Left lung (tissue), 10 donors: ENCODE results near the gene KDM4B. TPM values are rescaled to one million over a fixed set of nuclear protein-coding genes. Genes with fewer than 3 reads are reported as not detected.
"Not testable (repeated sequence)": the region's sequence is repeated elsewhere in the genome, so short reads cannot be mapped to it uniquely, and the experiment has no call there.

Experiments
- ATAC-seq: fragments of 200-7000 bp; cut with Tn5 transposase; one replicate; pipeline ENCODE4 v1.9.1; 2020; ENCODE audit warnings: moderate library complexity
- DNase-seq, 4 donors: peaks; one replicate each; pipeline ENCODE4 v3.0.0-alpha.2; 2013 to 2020
- H3K27ac ChIP-seq, 2 donors: fragments of 200-600 bp; sonication (generic) in 1 of 2; one replicate each; pipeline versions ENCODE4 v1.5.0 to v1.8.0; 2020 to 2021
- H3K27me3 ChIP-seq, 2 donors: fragments of 200-600 bp; sonication (generic) in 1 of 2; one replicate each; pipeline versions ENCODE4 v1.5.0 to v1.8.0; 2020 to 2021
- H3K36me3 ChIP-seq, 2 donors: fragments of 200-600 bp; sonication (generic) in 1 of 2; one replicate each; pipeline versions ENCODE4 v1.5.0 to v1.8.0; 2020 to 2021
- H3K4me1 ChIP-seq, 2 donors: fragments of 200-600 bp; one replicate each; pipeline ENCODE4 v1.8.0; 2021
- H3K4me3 ChIP-seq, 2 donors: fragments of 200-600 bp; sonication (generic) in 1 of 2; one replicate each; pipeline versions ENCODE4 v1.5.0 to v1.8.0; 2020 to 2021; ENCODE audit warnings: mild to moderate bottlenecking in 1 of 2
- H3K9me3 ChIP-seq, 2 donors: fragments of 200-600 bp; sonication (generic) in 1 of 2; one replicate each; pipeline versions ENCODE4 v1.5.0 to v1.8.0; 2020 to 2021
- CTCF ChIP-seq, 2 donors: fragments of 200-600 bp; sonication (generic) in 1 of 2; IDR thresholded peaks; one replicate each; pipeline versions ENCODE4 v1.5.0 to v1.8.0; 2021; ENCODE audit warnings: antibody characterized with exemption in 2 of 2
- intact Hi-C, 2 donors: fragments of 100-400 bp; cut with DNase I; formaldehyde crosslinking; loops; one replicate each; pipeline versions ENCODE4 v1.11.2 to v1.14.2; 2022
- polyA plus RNA-seq, 6 donors: library from polyadenylated mRNA; unstranded; fragments of 120-200 nt; gene quantifications; one replicate each; pipeline ENCODE4 v1.2.1, GENCODE V29; 2013; ENCODE audit not compliant: insufficient read length in 6 of 6
- total RNA-seq, 2 donors: library from RNA; stranded (reverse); fragmentation: NEBNext Ultra II Directional; extraction: Animal tissue kit (Norgen Biotek cat#: 25700); gene quantifications; one replicate each; pipeline ENCODE4 v1.2.1, GENCODE V29; 2021
- donor health status: DM: no; HTN: yes; CAD: no.
- donor health status: DM: no; HTN: no; CAD: no.

The KDM4B gene
- total and polyA plus RNA-seq, 8 donors, result 24.6 to 42.1 (median 31.1) TPM

DNA sequence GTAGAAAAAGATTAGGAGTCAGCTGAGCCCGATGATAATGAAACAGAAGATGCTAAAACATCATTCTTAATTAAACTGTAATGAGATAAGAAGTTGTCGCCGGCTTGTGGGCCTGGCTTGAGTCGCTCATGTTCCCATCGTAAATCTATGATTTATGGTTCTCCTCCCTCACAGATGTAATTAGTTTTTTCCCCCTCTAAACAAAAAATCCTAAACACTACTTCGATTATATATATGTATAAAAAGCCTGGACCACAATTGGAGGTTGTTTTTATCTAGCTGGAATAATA, 220.3 kb downstream of the KDM4B start:
- Histone ChIP-seq H3K27ac (no peak overlapping the region), H3K4me1 (no peaks in the 10 kb centered on the region), H3K27me3 (no peaks in the 10 kb centered on the region), H3K9me3 (no peaks in the 10 kb centered on the region), H3K4me3 (no peak overlapping the region), H3K36me3 (no peaks in the 10 kb centered on the region)
- DNase-seq (no peak), ATAC-seq (no peak)
- no peak for TF ChIP-seq CTCF (IDR thresholded peaks at IDR 0.05)
- intact Hi-C loops, result no loop called here

GRCh38 chr19:5191091-5191490, 222.2 kb downstream of the KDM4B start:
- H3K4me1 ChIP-seq, result no peaks in the 10 kb centered on the region
- intact Hi-C loops, result no loop called here
- H3K27me3 ChIP-seq, result no peaks in the 10 kb centered on the region
- no peak for TF ChIP-seq CTCF (IDR thresholded peaks at IDR 0.05)
- no peak overlapping the region for H3K27ac ChIP-seq
- H3K4me3 ChIP-seq, result no peak overlapping the region
- H3K9me3 ChIP-seq, result no peaks in the 10 kb centered on the region
- DNase-seq, result no peak
- no peaks in the 10 kb centered on the region for H3K36me3 ChIP-seq
- no peak for ATAC-seq

- H3K4me3 ChIP-seq, result no peak overlapping the region
- ATAC-seq (no peak), DNase-seq (no peak)
- no peaks in the 10 kb centered on the region for H3K27me3 ChIP-seq
- H3K4me1 ChIP-seq, result no peaks in the 10 kb centered on the region
- TF ChIP-seq CTCF (IDR thresholded peaks at IDR 0.05), result no peak
- H3K27ac ChIP-seq, result no peak overlapping the region
- H3K9me3 ChIP-seq, result no peaks in the 10 kb centered on the region
- intact Hi-C loops, result no loop called here
- no peaks in the 10 kb centered on the region for H3K36me3 ChIP-seq
Measured at GRCh38 chr19:5192568-5192967, 223.7 kb downstream of the KDM4B start.

GRCh38 chr19:5193192-5193591, 224.3 kb downstream of the KDM4B start:
- intact Hi-C loops, result no loop called here

GRCh38 chr19:5194641-5195040, 225.7 kb downstream of the KDM4B start:
- intact Hi-C loops, result no loop called here
- DNase-seq (no peak), ATAC-seq (no peak)
- Histone ChIP-seq H3K4me1 (no peaks in the 10 kb centered on the region), H3K4me3 (no peak overlapping the region), H3K9me3 (peaks cover 0 to 3% of the 10 kb centered on the region in 2 donors), H3K27me3 (no peaks in the 10 kb centered on the region), H3K36me3 (no peaks in the 10 kb centered on the region), H3K27ac (no peak overlapping the region)
- no peak for TF ChIP-seq CTCF (IDR thresholded peaks at IDR 0.05)

More at GRCh38 chr19:5193192-5193591, 224.3 kb downstream of the KDM4B start:
- Histone ChIP-seq H3K27ac (no peak overlapping the region), H3K27me3 (no peaks in the 10 kb centered on the region), H3K4me3 (no peak overlapping the region), H3K36me3 (no peaks in the 10 kb centered on the region), H3K4me1 (no peaks in the 10 kb centered on the region), H3K9me3 (no peaks in the 10 kb centered on the region)
- ATAC-seq (no peak), DNase-seq (no peak)
- no peak for TF ChIP-seq CTCF (IDR thresholded peaks at IDR 0.05)

DNA sequence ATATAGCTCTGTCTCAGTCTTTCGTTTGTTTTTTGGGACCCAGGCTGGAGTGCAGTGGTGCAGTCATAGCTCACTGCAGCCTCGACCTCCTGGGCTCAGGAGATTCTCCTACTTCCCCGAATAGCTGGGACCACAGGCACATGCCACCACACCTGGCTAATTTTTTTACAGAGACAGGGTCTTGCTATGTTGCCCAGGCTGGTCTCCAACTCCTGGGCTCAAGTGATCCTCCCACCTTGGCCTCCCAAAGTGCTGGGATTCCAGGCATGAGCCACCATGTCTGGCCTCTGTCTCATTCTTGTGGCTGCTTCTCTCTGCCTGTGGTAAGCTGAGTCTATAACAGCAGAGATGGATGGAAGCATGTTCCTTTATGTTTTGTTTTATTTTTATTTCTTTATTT, 226.7 kb downstream of the KDM4B start:
- ATAC-seq, H3K4me3 ChIP-seq, H3K27ac ChIP-seq, DNase-seq, H3K36me3 ChIP-seq, intact Hi-C loops, H3K4me1 ChIP-seq, H3K27me3 ChIP-seq: not testable (repeated sequence)
- H3K9me3 ChIP-seq, result peaks cover 0 to 11% of the 10 kb centered on the region in 2 donors
